H1 (cell line): Measurements from ENCODE around the gene PLA2G4E. TPM values are rescaled to one million over a fixed set of nuclear protein-coding genes. Genes with fewer than 3 reads are reported as not detected.

Experiments used
- CTCF ChIA-PET: fragments of 300-600 bp; sonication (Branson Sonifier 250); formaldehyde crosslinking; loops from one replicate; lab custom pipeline; 2021; ENCODE audit not compliant: partially characterized antibody; lab: Charles Lee
- POLR2A ChIA-PET: fragments of 300-600 bp; sonication (Branson Sonifier 250); formaldehyde crosslinking; loops from one replicate; lab custom pipeline; 2021; ENCODE audit warnings: inconsistent platforms; ENCODE audit not compliant: partially characterized antibody; lab: Charles Lee
- DNase-seq, 2 experiments: peaks; one replicate each; pipeline versions ENCODE4 v3.0.0 to v3.0.0-alpha.2; 2010 to 2022; ENCODE audit warnings: low spot score in 2 of 2, low read depth in 1 of 2, mixed read lengths in 1 of 2
- FAIRE-seq: peaks from 2 replicates; lab custom pipeline; 2011; peaks lifted over from hg19 to GRCh38; lab: Jason Lieb, UNC
- H2AFZ ChIP-seq: 2 replicates; pipeline ENCODE4 v1.8.1; 2012; ENCODE audit warnings: low read length, inconsistent platforms
- H2AK5ac ChIP-seq: 2 replicates; pipeline ENCODE4 v1.6.1; 2013; ENCODE audit warnings: low read depth, low read length
- H2BK120ac ChIP-seq: replicated peaks from 2 replicates; pipeline ENCODE3; 2013; ENCODE audit warnings: low read depth, low read length, inconsistent platforms
- H2BK12ac ChIP-seq: 2 replicates; pipeline ENCODE4 v1.6.1; 2013; ENCODE audit warnings: low read depth, low read length
- H2BK15ac ChIP-seq: 2 replicates; pipeline ENCODE4 v1.6.1; 2013; ENCODE audit warnings: low read length
- H2BK20ac ChIP-seq: 2 replicates; pipeline ENCODE4 v1.6.1; 2013; ENCODE audit warnings: low read length
- H2BK5ac ChIP-seq: 2 replicates; pipeline ENCODE4 v1.6.1; 2013; ENCODE audit warnings: low read depth, low read length
- H3K14ac ChIP-seq: 2 replicates; pipeline ENCODE4 v1.6.1; 2013; ENCODE audit warnings: inconsistent platforms; ENCODE audit not compliant: insufficient read length
- H3K18ac ChIP-seq: 2 replicates; pipeline ENCODE4 v1.6.1; 2013; ENCODE audit warnings: low read length; ENCODE audit errors: extremely low read depth
- H3K23ac ChIP-seq: 2 replicates; pipeline ENCODE4 v1.6.1; 2013; ENCODE audit warnings: inconsistent platforms; ENCODE audit not compliant: insufficient read length
- H3K23me2 ChIP-seq: 2 replicates; pipeline ENCODE4 v1.6.1; 2013; ENCODE audit warnings: low read depth, low read length
- H3K27ac ChIP-seq: 2 replicates; pipeline ENCODE4 v1.6.1; 2011; ENCODE audit warnings: low read depth, low read length, inconsistent platforms
- H3K27me3 ChIP-seq, 4 experiments: replicated peaks in 1 of 4; 1 replicate in 1 of 4; 2 replicates in 3 of 4; pipeline versions ENCODE4 v1.6.1 to v1.8.1; 2011 to 2013; ENCODE audit warnings: low read length in 3 of 4, mild to moderate bottlenecking in 3 of 4, inconsistent platforms in 2 of 4, mixed read lengths in 2 of 4, moderate library complexity in 1 of 4; ENCODE audit not compliant: control insufficient read depth in 3 of 4, insufficient read depth in 3 of 4; ENCODE audit errors: extremely low read depth in 1 of 4
- H3K36me3 ChIP-seq, 4 experiments: 2 replicates each; pipeline versions ENCODE4 v1.6.1 to v1.8.1; 2011 to 2013; ENCODE audit warnings: mild to moderate bottlenecking in 4 of 4, low read length in 3 of 4, moderate library complexity in 2 of 4, control low read depth in 1 of 4, inconsistent platforms in 1 of 4; ENCODE audit not compliant: insufficient read depth in 4 of 4, control insufficient read depth in 2 of 4
- H3K4ac ChIP-seq: replicated peaks from 2 replicates; pipeline ENCODE3; 2013; ENCODE audit warnings: low read length, low read depth, mixed read lengths, inconsistent platforms; ENCODE audit not compliant: insufficient read length
- H3K4me1 ChIP-seq, 4 experiments: replicated peaks in 1 of 4; 1 replicate in 1 of 4; 2 replicates in 3 of 4; pipeline versions ENCODE4 v1.6.1 to v1.8.1; 2011 to 2013; ENCODE audit warnings: low read length in 3 of 4, inconsistent platforms in 2 of 4, mixed read lengths in 1 of 4; ENCODE audit not compliant: insufficient read depth in 4 of 4, control insufficient read depth in 3 of 4
- H3K4me2 ChIP-seq, 2 experiments: 2 replicates each; pipeline versions ENCODE4 v1.6.1 to v1.8.1; 2011 to 2013; ENCODE audit warnings: low read depth in 2 of 2, low read length in 2 of 2, control low read depth in 1 of 2, inconsistent platforms in 1 of 2, mild to moderate bottlenecking in 1 of 2; ENCODE audit not compliant: insufficient read depth in 1 of 2
- H3K4me3 ChIP-seq, 4 experiments: fragments of 200-600, 300-600 bp in 1 of 4; sonication (generic), shearing (Covaris generic), sonication (Bioruptor Twin) in 1 of 4; 2 replicates each; pipeline versions ENCODE4 v1.5.1 to v1.8.1; 2011 to 2016; ENCODE audit warnings: low read length in 4 of 4, low read depth in 3 of 4, control low read depth in 2 of 4, inconsistent platforms in 2 of 4, mild to moderate bottlenecking in 2 of 4, mixed read lengths in 1 of 4, moderate library complexity in 1 of 4; ENCODE audit not compliant: insufficient read depth in 2 of 4; ENCODE audit errors: extremely low read depth in 1 of 4
- H3K56ac ChIP-seq: replicated peaks from 2 replicates; pipeline ENCODE3; 2013; ENCODE audit warnings: low read depth, mild to moderate bottlenecking, mixed read lengths, low read length, inconsistent platforms; ENCODE audit not compliant: insufficient read length
- H3K79me1 ChIP-seq: 2 replicates; pipeline ENCODE4 v1.6.1; 2013; ENCODE audit warnings: low read depth, low read length, control low read depth
- H3K79me2 ChIP-seq, 2 experiments: 2 replicates each; pipeline versions ENCODE4 v1.6.1 to v1.8.1; 2012 to 2013; ENCODE audit warnings: low read length in 2 of 2, mild to moderate bottlenecking in 2 of 2, inconsistent platforms in 1 of 2; ENCODE audit not compliant: insufficient read depth in 2 of 2, control insufficient read depth in 1 of 2
- H3K9ac ChIP-seq, 4 experiments: replicated peaks in 1 of 4; 1 replicate in 1 of 4; 2 replicates in 3 of 4; pipeline versions ENCODE4 v1.6.1 to v1.8.1; 2011 to 2013; ENCODE audit warnings: low read depth in 3 of 4, low read length in 3 of 4, control low read depth in 2 of 4, mild to moderate bottlenecking in 2 of 4, moderate library complexity in 2 of 4, inconsistent platforms in 1 of 4; ENCODE audit errors: extremely low read depth in 1 of 4
- H3K9me3 ChIP-seq, 2 experiments: 2 replicates each; pipeline versions ENCODE4 v1.6.1 to v1.8.1; 2012 to 2013; ENCODE audit warnings: mild to moderate bottlenecking in 2 of 2, moderate library complexity in 2 of 2, control low read depth in 1 of 2, inconsistent platforms in 1 of 2, low read depth in 1 of 2, low read length in 1 of 2, mixed read lengths in 1 of 2; ENCODE audit not compliant: insufficient read depth in 2 of 2
- H4K20me1 ChIP-seq, 2 experiments: replicated peaks in 1 of 2; 2 replicates each; pipeline versions ENCODE3 to v1.8.1; 2011 to 2013; ENCODE audit warnings: inconsistent platforms in 2 of 2, low read length in 2 of 2, mild to moderate bottlenecking in 1 of 2; ENCODE audit not compliant: insufficient read depth in 2 of 2, control insufficient read depth in 1 of 2
- H4K5ac ChIP-seq: 2 replicates; pipeline ENCODE4 v1.6.1; 2013; ENCODE audit warnings: low read length, low read depth, mixed read lengths, inconsistent platforms; ENCODE audit not compliant: insufficient read length
- H4K8ac ChIP-seq: 2 replicates; pipeline ENCODE4 v1.8.0; 2013; ENCODE audit warnings: mild to moderate bottlenecking, moderate library complexity, low read length, inconsistent platforms; ENCODE audit not compliant: insufficient read depth; ENCODE audit errors: extremely low read depth
- H4K91ac ChIP-seq: replicated peaks from 2 replicates; pipeline ENCODE3; 2013; ENCODE audit warnings: low read length, mixed read lengths, inconsistent platforms; ENCODE audit not compliant: insufficient read length
- ATF2 ChIP-seq: IDR thresholded peaks from 2 replicates; pipeline ENCODE4 v1.6.1; 2012; ENCODE audit warnings: low read length, inconsistent platforms
- EP300 ChIP-seq, 2 experiments: IDR thresholded peaks; 1 replicate in 1 of 2; 2 replicates in 1 of 2; pipeline ENCODE4 v1.6.1; 2011 to 2012; ENCODE audit warnings: low read depth in 2 of 2, low read length in 2 of 2, mild to moderate bottlenecking in 2 of 2, borderline replicate concordance in 1 of 2, inconsistent platforms in 1 of 2, moderate library complexity in 1 of 2
- EZH2 ChIP-seq: fragments of 200-600 bp; sonication (generic); IDR thresholded peaks from 2 replicates; pipeline ENCODE4 v1.7.1; 2012; ENCODE audit warnings: low read depth, mild to moderate bottlenecking, moderate library complexity, low read length, inconsistent platforms; ENCODE audit not compliant: severe bottlenecking
- HDAC2 ChIP-seq, 2 experiments: fragments of 300-600 bp in 1 of 2; sonication (generic) in 1 of 2; IDR thresholded peaks; 2 replicates each; pipeline ENCODE4 v1.6.1; 2011 to 2012; ENCODE audit warnings: low read depth in 2 of 2, low read length in 2 of 2, mild to moderate bottlenecking in 2 of 2, moderate library complexity in 2 of 2, borderline replicate concordance in 1 of 2, inconsistent platforms in 1 of 2
- KDM1A ChIP-seq: fragments of 200-600, 300-600 bp; sonication (generic); IDR thresholded peaks from 2 replicates; pipeline ENCODE4 v1.7.1; 2016; ENCODE audit warnings: mild to moderate bottlenecking, low read length, borderline replicate concordance
- MAFK ChIP-seq: IDR thresholded peaks from 2 replicates; pipeline ENCODE4 v1.6.1; 2012; ENCODE audit warnings: low read depth, mild to moderate bottlenecking, improper control_type of control experiment, low read length
- RBBP5 ChIP-seq: IDR thresholded peaks from 2 replicates; pipeline ENCODE4 v1.7.1; 2012; ENCODE audit warnings: low read depth, mild to moderate bottlenecking, inconsistent platforms, low read length, moderate library complexity, borderline replicate concordance
- SIX5 ChIP-seq: IDR thresholded peaks from 2 replicates; pipeline ENCODE4 v1.6.1; 2011; ENCODE audit warnings: mild to moderate bottlenecking, low read depth, low read length
- TAF7 ChIP-seq: optimal IDR thresholded peaks from 2 replicates; pipeline ENCODE3; 2011; ENCODE audit warnings: low read depth, mild to moderate bottlenecking, inconsistent platforms, low read length, moderate library complexity, borderline replicate concordance
- TBP ChIP-seq: IDR thresholded peaks from 2 replicates; pipeline ENCODE4 v1.6.1; 2011; ENCODE audit warnings: low read depth, low read length, improper control_type of control experiment
- polyA plus RNA-seq, 7 experiments: library from polyadenylated mRNA; depleted of rRNA in 3 of 7; stranded (reverse) in 5 of 7; unstranded in 2 of 7; fragments of >200 nt in 5 of 7; fragments of 200-250 nt in 2 of 7; gene quantifications; 1 replicate in 5 of 7; 2 replicates in 1 of 7; 4 replicates in 1 of 7; pipeline versions ENCODE4 v1.2.1 to v1.2.3, GENCODE V29; 2011 to 2013; ENCODE audit warnings: missing spikeins in 2 of 7, mixed read lengths in 2 of 7
- total RNA-seq: library from RNA; stranded (reverse); fragmentation: NEBNext Ultra II Directional; extraction: Animal tissue kit (Norgen Biotek cat#: 25700); gene quantifications from 2 replicates; pipeline ENCODE4 v1.2.1, GENCODE V29; 2021
- TF ChIP-seq, protein P1 (sequence below): IDR thresholded peaks from 2 replicates; pipeline ENCODE4 v1.6.1; 2011; ENCODE audit warnings: low read depth, mild to moderate bottlenecking, low read length; ENCODE audit not compliant: insufficient read depth
- TF ChIP-seq, protein P2 (sequence below): IDR thresholded peaks from 2 replicates; pipeline ENCODE4 v1.6.1; 2012; ENCODE audit warnings: inconsistent platforms

The PLA2G4E gene
- total and polyA plus RNA-seq, 2 of the 8 experiments (the other 6 are each of a cell fraction or from before 2014, with no cell fraction given), result 0.03 TPM; not detected in 1

GRCh38 chr15:42009022-42009421 is 11.8 kb downstream of the PLA2G4E start:
- Histone ChIP-seq H3K27me3 (no peaks in the 10 kb centered on the region; a peak in 2 of 7 replicates), H3K23me2 (no peaks in the 10 kb centered on the region), H4K20me1 (no peaks in the 10 kb centered on the region), H3K56ac (no peak overlapping the region), H2BK5ac (no peak overlapping the region), H2BK20ac (no peak overlapping the region), H3K4me2 (no peak overlapping the region), H3K23ac (no peak overlapping the region), H4K5ac (no peak overlapping the region), H2BK15ac (no peak overlapping the region), H4K91ac (no peak overlapping the region), H2AK5ac (no peak overlapping the region), H2AFZ (no peak overlapping the region), H3K36me3 (no peaks in the 10 kb centered on the region), H3K9ac (no peak overlapping the region), H3K4ac (no peak overlapping the region), H3K9me3 (no peaks in the 10 kb centered on the region), H3K4me3 (no peak overlapping the region), H2BK12ac (no peak overlapping the region), H4K8ac (no peak overlapping the region), H3K79me2 (no peaks in the 10 kb centered on the region), H3K14ac (no peak overlapping the region), H2BK120ac (no peak overlapping the region), H3K4me1 (no peaks in the 10 kb centered on the region), H3K79me1 (no peaks in the 10 kb centered on the region), H3K18ac (no peak overlapping the region), H3K27ac (no peak overlapping the region)
- POLR2A ChIA-PET, result no interaction called here
- CTCF ChIA-PET, result interaction anchor here (0.9 to 1.4 kb wide), 2 partner anchors 48 to 52 kb away, joined by 3 read pairs; no protein-coding TSS in a partner anchor
- FAIRE-seq (no peak), DNase-seq (no peak)
- TF ChIP-seq, protein P1, sequence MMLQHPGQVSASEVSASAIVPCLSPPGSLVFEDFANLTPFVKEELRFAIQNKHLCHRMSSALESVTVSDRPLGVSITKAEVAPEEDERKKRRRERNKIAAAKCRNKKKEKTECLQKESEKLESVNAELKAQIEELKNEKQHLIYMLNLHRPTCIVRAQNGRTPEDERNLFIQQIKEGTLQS, result no peak
- TF ChIP-seq KDM1A, result no peak
- TF ChIP-seq EP300 (IDR thresholded peaks at IDR 0.05; ENCODE audit: borderline replicate concordance in 1 of 2, low read depth in 2 of 2, low read length in 2 of 2), result no peak
- TF ChIP-seq ATF2, result no peak
- TF ChIP-seq EZH2, result no peak
- TF ChIP-seq RBBP5, result no peak
- TF ChIP-seq, protein P2, sequence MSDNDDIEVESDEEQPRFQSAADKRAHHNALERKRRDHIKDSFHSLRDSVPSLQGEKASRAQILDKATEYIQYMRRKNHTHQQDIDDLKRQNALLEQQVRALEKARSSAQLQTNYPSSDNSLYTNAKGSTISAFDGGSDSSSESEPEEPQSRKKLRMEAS, result no peak
- TF ChIP-seq HDAC2 (IDR thresholded peaks at IDR 0.05; ENCODE audit: borderline replicate concordance in 1 of 2, low read depth in 2 of 2, low read length in 2 of 2), result no peak
- no peak for TF ChIP-seq MAFK
- no peak for TF ChIP-seq SIX5
- TF ChIP-seq TAF7, result no peak
- no peak for TF ChIP-seq TBP
